ENCODE measurements around the gene PTCH2.

The PTCH2 gene

DNA sequence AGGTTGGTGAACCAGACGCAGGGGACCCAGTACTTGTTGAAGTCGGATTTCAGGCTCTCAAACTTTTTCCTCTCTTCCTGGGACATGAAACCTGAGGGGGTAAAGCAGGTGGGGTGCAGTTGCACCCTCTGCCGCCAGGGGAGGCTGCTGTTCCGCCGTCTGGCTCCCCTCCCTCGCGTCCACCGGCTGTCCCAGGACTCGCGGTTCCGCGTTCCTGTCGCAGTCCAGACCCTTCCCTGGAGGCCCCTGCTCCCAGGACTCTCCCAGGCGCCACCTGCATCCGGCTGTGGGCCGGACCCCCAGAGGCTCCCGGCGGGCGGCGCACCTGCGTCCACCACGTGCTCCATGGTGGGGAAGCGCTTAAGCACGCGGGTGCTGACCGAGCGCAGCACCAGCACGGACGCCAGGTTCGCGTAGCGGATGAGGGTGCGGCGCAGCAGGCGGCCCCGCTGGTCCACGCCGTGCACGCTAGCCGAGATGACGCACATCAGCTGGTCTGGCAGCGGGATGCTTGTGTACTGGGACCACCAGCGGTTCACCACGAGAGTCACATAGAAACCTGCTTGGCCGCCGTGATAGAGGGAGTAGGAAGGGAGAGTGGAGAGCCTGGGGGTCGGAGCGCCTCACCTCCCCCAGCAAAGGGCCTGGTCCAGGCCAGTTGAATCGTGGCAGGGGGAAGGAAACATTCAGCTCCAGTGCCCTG, 56.8 kb downstream of the PTCH2 start (continued):
- TF ChIP-seq ZBTB6 (tag by site-specific recombination; IDR thresholded peaks at IDR 0.05) (no peak), ZNF600 (tag by site-specific recombination; IDR thresholded peaks at IDR 0.05) (peak; percentile 100), BCL11B (tag by site-specific recombination; IDR thresholded peaks at IDR 0.05; ENCODE audit: low read depth) (peak; percentile 65; the same call in 1 of the 2 replicates), ZNF701 (tag by site-specific recombination; IDR thresholded peaks at IDR 0.05) (no peak), KLF9 (tag by site-specific recombination; IDR thresholded peaks at IDR 0.05; ENCODE audit: low read depth) (no peak), MEIS1 (CRISPR knock-in tag; IDR thresholded peaks at IDR 0.05; ENCODE audit: borderline replicate concordance) (no peak), ZIC2 (tag by site-specific recombination; IDR thresholded peaks at IDR 0.05) (peak; percentile 100), ZNF707 (tag by site-specific recombination; IDR thresholded peaks at IDR 0.05) (no peak), BCL6B (tag by site-specific recombination; IDR thresholded peaks at IDR 0.05) (no peak), ZNF121 (tag by site-specific recombination; IDR thresholded peaks at IDR 0.05) (no peak; the same call in 1 of the 2 replicates), ZNF501 (tag by site-specific recombination; IDR thresholded peaks at IDR 0.05) (peak; percentile 97), OSR2 (tag by site-specific recombination; IDR thresholded peaks at IDR 0.05) (no peak), ZNF777 (tag by site-specific recombination; IDR thresholded peaks at IDR 0.05; ENCODE audit: borderline replicate concordance) (peak; percentile 50; the same call in 1 of the 2 replicates), ZNF223 (tag by site-specific recombination; IDR thresholded peaks at IDR 0.05) (no peak), TRIM28 (IDR thresholded peaks at IDR 0.05; ENCODE audit: borderline replicate concordance, low read length) (no peak), FEZF1 (tag by site-specific recombination; IDR thresholded peaks at IDR 0.05) (no peak), ZNF324 (tag by site-specific recombination; IDR thresholded peaks at IDR 0.05) (peak; percentile 76; the same call in 1 of the 2 replicates), ZBTB48 (tag by site-specific recombination; IDR thresholded peaks at IDR 0.05) (peak; percentile 77), ZNF341 (tag by site-specific recombination; IDR thresholded peaks at IDR 0.05; ENCODE audit: low read depth) (peak; percentile 100), ZEB2 (tag by site-specific recombination; IDR thresholded peaks at IDR 0.05) (peak; percentile 97), ZBTB20 (tag by site-specific recombination; IDR thresholded peaks at IDR 0.05) (peak; percentile 43; the same call in 1 of the 2 replicates), ZNF560 (tag by site-specific recombination; IDR thresholded peaks at IDR 0.05; ENCODE audit: borderline replicate concordance) (no peak), ZNF19 (tag by site-specific recombination; IDR thresholded peaks at IDR 0.05; ENCODE audit: low read depth) (no peak), ZNF768 (tag by site-specific recombination; IDR thresholded peaks at IDR 0.05) (no peak), REPIN1 (tag by site-specific recombination; IDR thresholded peaks at IDR 0.05; ENCODE audit: low read depth) (no peak), ZSCAN23 (tag by site-specific recombination; IDR thresholded peaks at IDR 0.05) (no peak)
- TF ChIP-seq, protein P1, sequence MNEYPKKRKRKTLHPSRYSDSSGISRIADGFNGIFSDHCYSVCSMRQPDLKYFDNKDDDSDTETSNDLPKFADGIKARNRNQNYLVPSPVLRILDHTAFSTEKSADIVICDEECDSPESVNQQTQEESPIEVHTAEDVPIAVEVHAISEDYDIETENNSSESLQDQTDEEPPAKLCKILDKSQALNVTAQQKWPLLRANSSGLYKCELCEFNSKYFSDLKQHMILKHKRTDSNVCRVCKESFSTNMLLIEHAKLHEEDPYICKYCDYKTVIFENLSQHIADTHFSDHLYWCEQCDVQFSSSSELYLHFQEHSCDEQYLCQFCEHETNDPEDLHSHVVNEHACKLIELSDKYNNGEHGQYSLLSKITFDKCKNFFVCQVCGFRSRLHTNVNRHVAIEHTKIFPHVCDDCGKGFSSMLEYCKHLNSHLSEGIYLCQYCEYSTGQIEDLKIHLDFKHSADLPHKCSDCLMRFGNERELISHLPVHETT (tag by site-specific recombination; IDR thresholded peaks at IDR 0.05), result peak; percentile 69; the same call in 1 of the 2 replicates
- TF ChIP-seq, protein P2, sequence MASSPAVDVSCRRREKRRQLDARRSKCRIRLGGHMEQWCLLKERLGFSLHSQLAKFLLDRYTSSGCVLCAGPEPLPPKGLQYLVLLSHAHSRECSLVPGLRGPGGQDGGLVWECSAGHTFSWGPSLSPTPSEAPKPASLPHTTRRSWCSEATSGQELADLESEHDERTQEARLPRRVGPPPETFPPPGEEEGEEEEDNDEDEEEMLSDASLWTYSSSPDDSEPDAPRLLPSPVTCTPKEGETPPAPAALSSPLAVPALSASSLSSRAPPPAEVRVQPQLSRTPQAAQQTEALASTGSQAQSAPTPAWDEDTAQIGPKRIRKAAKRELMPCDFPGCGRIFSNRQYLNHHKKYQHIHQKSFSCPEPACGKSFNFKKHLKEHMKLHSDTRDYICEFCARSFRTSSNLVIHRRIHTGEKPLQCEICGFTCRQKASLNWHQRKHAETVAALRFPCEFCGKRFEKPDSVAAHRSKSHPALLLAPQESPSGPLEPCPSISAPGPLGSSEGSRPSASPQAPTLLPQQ (tag by site-specific recombination; IDR thresholded peaks at IDR 0.05), result peak; percentile 84
- TF ChIP-seq, protein P3, sequence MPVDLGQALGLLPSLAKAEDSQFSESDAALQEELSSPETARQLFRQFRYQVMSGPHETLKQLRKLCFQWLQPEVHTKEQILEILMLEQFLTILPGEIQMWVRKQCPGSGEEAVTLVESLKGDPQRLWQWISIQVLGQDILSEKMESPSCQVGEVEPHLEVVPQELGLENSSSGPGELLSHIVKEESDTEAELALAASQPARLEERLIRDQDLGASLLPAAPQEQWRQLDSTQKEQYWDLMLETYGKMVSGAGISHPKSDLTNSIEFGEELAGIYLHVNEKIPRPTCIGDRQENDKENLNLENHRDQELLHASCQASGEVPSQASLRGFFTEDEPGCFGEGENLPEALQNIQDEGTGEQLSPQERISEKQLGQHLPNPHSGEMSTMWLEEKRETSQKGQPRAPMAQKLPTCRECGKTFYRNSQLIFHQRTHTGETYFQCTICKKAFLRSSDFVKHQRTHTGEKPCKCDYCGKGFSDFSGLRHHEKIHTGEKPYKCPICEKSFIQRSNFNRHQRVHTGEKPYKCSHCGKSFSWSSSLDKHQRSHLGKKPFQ (tag by site-specific recombination; IDR thresholded peaks at IDR 0.05), result no peak
- TF ChIP-seq, protein P4, sequence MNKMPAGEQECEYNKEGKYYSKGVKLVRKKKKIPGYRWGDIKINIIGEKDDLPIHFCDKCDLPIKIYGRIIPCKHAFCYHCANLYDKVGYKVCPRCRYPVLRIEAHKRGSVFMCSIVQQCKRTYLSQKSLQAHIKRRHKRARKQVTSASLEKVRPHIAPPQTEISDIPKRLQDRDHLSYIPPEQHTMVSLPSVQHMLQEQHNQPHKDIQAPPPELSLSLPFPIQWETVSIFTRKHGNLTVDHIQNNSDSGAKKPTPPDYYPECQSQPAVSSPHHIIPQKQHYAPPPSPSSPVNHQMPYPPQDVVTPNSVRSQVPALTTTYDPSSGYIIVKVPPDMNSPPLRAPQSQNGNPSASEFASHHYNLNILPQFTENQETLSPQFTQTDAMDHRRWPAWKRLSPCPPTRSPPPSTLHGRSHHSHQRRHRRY (tag by site-specific recombination; IDR thresholded peaks at IDR 0.05), result no peak

Data from HEK293 (cell line).